ENCODE data around the gene GPC4.
"Not testable (repeated sequence)": the region's sequence is repeated elsewhere in the genome, so short reads cannot be mapped to it uniquely, and the experiment has no call there.

GPC4 gene

GRCh38 chrX:133302775-133303445, 112.4 kb downstream of the GPC4 start:
- DNase-seq: no peak

GRCh38 chrX:133300591-133300990, 114.7 kb downstream of the GPC4 start:
- no peak for DNase-seq

DNA sequence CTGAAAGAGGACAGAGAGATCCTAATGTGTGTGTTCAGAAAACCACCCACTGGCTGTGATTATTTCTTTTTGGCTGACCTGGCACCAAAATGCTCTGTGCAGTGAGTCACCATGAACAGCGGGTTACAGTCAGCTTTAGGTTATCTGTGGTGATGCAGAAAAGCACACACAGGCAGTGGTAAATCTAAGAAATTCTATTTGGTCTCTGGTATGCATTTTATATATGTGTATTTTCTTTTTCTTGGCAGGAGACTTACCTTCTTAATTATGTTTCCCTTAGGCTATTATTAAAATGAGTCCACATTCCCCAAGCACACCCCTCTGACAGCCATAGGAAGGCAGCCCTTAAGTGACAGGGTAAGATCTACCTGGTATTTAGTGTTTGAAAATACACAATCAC, 118.0 kb downstream of the GPC4 start:
- DNase-seq: peak; percentile 7

- no peak for DNase-seq
These were observed 121.2 kb downstream of the GPC4 start for GRCh38 chrX:133294126-133294525.

DNA sequence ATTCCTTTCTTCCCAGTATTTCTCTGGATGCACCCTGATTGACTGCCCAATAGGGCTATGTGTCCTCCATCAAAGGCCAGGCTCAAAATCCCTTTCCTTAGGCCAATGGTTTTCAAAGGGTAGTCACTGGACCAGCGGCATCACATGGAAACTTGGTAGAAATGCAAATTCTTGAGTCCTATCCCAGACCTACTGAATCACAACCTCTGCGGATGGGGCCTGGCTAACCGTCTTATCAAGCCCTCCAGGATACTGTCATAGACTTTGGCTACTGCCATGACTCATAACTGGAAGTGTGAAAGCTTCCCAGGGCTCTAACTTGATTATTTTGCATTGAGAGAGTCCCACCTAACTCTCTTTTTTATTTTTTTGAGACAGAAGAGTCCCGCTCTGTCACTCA, 125.2 kb downstream of the GPC4 start:
- no peak for DNase-seq

- DNase-seq: no peak
These were observed 127.4 kb downstream of the GPC4 start for GRCh38 chrX:133287860-133288259.

DNA sequence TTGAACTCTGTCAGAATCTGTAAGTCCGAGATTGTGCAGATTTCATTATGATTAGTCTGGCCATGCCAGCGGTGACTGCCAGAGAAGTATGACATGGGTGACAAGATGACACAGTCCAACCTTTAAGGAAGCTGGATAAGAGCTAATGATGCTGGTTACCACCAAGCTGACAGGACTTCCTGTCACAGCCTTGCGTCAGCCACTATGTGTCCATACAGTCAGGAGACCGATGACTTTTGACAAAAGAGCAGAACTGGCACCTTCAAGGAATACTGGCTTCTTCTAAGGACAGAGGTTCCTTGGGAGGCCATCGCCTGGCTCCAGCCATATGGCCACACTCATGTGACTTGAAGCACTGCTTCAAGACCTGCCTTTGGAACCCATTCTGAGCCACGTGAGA, 129.9 kb downstream of the GPC4 start:
- no peak for DNase-seq

DNA sequence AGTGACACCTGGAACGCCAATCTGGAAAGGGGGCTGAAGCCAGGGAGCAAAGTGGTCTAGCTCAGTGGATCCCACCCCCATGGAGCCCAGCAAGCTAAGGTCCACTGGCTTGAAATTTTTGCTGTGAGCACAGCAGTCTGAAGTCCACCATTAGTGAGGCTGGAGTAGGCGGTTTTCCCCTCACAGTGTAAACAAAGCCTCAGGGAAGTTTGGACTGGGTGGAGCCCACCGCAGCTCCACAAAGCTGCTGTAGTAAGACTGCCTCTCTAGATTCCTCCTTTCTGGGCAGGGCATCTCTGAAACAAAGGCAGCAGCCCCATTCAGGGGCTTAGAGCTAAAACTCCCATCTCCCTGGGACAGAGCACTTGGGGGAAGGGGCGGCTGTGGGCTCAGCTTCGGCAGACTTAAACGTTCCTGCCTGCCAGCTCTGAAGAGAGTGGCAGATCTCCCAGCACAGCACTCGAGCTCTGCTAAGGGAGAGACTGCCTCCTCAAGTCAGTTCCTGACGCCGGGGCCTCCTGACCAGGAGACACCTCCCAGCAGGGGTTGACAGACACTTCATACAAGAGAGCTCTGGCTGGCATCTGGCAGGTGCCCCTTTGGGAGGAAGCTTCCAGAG, 136.1 kb downstream of the GPC4 start:
- DNase-seq: not testable (repeated sequence)

DNA sequence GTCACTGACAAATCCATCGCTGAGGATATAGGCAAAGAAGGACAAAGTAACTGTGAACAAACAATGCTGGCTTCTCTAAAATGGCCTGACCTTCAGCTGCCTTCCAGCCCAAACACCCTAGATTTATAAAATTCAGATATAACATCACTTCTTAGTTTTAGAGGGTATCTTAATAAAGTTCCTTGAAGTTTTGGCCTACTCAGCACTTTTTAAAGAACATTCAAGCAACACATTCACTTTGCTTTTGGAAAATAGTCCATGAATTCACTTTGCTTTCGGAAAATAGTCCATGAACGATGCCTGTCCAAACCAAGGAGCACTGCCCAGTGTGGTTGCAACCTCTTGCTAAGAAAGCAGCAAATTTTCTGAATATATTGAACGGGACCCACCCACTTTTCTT, 142.1 kb downstream of the GPC4 start:
- DNase-seq: no peak

DNA sequence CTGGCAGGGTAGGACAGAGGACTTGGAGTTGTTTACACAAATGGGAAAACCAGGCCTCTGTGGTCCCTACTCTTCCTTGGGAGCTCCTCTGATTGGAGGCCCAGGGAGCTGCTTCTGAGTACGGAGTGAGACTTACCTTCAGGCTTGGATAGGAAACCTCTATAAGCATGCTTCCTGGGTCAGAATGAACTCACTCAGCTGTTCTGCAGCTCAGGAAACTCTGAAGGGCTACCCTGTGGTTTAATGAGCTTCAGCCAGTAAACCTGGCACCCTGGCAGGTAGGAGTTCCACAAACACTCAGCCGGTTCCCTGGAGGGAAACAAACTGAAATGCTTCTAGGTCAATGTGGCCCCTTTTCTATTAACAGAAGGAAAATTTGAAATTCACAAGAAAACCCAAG, 146.1 kb downstream of the GPC4 start:
- DNase-seq: no peak

DNA sequence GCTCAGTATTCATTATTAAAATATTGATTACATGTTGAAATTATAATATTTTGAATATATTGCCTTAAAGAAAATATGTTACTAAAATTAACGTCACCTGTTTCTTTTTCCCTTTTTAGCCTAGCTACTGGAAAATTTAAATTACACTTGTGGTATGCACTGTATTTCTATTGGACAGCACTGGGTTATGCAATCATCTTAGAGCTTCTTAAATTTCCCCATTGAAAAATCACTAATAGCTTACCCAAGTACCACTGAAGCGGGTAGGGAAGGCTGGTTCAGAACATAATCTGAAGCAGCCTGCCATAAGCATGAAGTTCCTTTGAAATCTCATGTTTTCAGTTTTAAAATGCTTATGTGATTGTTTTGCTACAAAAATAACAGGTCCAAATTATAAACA, 147.7 kb downstream of the GPC4 start:
- DNase-seq: no peak

DNA sequence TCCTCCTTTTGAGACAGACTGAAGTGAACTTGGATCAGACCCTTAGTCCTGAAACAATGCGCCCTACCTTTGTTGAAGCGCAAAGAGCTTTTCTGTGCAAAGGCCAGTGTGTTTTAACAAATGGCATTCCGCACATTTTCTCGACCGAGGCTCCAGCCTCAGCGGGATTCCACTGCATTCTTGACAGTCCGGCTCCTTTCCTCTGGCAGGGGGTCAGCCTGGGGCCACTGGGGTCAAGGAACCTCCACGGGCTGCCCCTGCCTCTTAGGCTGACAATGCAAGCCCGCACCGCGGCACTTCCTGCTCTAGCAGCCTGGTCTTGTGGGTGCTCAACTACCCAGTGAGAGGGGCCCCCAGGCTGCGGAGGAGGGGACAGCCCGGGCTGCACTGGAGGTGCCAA, 150.0 kb downstream of the GPC4 start:
- no peak for DNase-seq

GRCh38 chrX:133258481-133258880, 156.8 kb downstream of the GPC4 start:
- no peak for DNase-seq

- no peak for DNase-seq
These were observed 160.6 kb downstream of the GPC4 start for GRCh38 chrX:133254666-133255065.

- no peak for DNase-seq
These were observed 164.1 kb downstream of the GPC4 start for GRCh38 chrX:133251204-133251603.

DNA sequence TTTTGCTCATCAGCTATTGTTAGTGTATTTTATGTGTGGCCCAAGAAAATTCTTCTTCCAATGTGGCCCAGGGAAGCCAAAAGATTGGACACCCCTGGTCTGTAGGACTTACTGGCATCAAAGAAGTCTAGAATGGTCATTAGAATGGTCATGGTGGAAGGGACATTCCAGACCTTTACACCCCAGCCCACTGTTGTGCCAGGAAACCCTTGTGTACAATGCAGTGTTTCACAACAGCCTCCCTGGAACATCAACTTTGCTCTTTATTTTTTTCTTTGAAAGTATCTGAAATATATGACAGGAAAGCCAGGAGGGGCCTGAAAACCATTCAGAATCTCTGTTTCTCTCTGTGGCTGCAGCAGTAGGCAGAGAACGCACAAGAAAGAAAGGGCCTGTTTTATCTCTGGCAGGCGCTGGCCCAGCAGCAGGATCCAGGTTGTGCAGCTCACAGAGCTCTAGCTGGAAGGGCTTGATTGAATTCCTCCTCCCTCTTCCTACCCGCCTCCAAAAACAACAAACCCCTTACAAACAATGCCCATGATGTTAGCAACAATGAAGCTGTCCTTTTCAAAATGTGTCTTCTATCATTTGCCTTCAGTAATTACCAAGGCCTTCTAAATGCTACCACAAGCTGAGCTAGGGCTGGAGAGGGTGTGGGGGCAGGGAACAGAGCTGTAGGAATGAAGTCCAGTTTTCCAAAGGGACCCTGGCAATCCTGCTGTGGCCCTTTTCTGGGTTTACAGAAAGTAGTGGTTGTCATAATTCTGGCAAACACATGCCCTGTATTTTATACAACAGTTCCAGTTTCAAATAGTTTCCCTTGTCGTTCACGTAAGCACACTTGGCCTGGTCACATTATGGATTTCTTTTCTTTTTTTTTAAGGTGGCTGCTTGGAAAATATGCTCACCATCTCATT, 164.8 kb downstream of the GPC4 start:
- no peak for DNase-seq
